ENCODE data around the gene TAL1.

DNA sequence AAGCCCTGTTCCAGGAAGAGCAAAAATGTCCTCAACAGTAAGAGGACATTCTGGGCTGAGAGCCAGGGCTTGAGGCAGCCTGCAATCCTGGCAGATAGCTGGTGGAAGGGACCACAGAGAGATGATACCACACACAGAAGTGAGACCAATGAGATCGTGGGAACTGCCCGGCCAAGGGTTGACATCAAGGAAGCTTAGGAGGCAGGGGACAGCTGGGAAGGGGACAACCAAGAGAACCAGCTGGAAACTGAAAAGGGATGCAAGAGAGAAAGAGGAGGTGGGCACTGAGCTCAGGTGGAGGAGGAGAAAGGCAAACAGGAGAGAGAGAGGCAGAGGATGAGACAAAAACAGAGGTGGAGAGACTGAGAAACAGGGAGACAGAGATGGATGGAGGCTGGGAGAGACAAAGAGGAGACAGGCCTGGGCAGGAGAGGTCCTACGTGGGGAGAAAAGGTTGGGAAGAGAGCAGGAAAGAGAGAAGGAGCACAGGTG is 51.4 kb downstream of the TAL1 start:
- TF ChIP-seq POLR2A (IDR thresholded peaks at IDR 0.05) (no peak), CTCF (IDR thresholded peaks at IDR 0.05) (no peak)

All from right lobe of liver (tissue), 4 donors.